ENCODE data around the gene ANKRD11.
"Not testable (repeated sequence)": the region's sequence is repeated elsewhere in the genome, so short reads cannot be mapped to it uniquely, and the experiment has no call there.

ANKRD11 gene

GRCh38 chr16:89257757-89258465 is 232.4 kb downstream of the ANKRD11 start:
- no peaks in the 10 kb centered on the region for H3K27me3 ChIP-seq (ENCODE audit: insufficient read depth, low read depth, severe bottlenecking)
- no peak overlapping the region for H3K27ac ChIP-seq
- H3K9me3 ChIP-seq (ENCODE audit: severe bottlenecking) = no peaks in the 10 kb centered on the region
- no peak for DNase-seq
- H3K36me3 ChIP-seq = no peaks in the 10 kb centered on the region
- no peak overlapping the region for H3K4me3 ChIP-seq (ENCODE audit: low read depth, low read length)
- TF ChIP-seq CTCF (IDR thresholded peaks at IDR 0.05; ENCODE audit: low read depth, low read length) = no peak

- H3K4me3 ChIP-seq (ENCODE audit: low read depth, low read length) = no peak overlapping the region
- H3K36me3 ChIP-seq = no peaks in the 10 kb centered on the region
- H3K9me3 ChIP-seq (ENCODE audit: severe bottlenecking) = no peaks in the 10 kb centered on the region
- H3K27me3 ChIP-seq (ENCODE audit: insufficient read depth, low read depth, severe bottlenecking) = no peaks in the 10 kb centered on the region
- no peak for DNase-seq
- TF ChIP-seq CTCF (IDR thresholded peaks at IDR 0.05; ENCODE audit: low read depth, low read length) = no peak
- H3K27ac ChIP-seq = no peak overlapping the region
Observed at GRCh38 chr16:89257281-89257731, 233.1 kb downstream of the ANKRD11 start.

GRCh38 chr16:89256651-89257254 is 233.6 kb downstream of the ANKRD11 start:
- no peak for TF ChIP-seq CTCF (IDR thresholded peaks at IDR 0.05; ENCODE audit: low read depth, low read length)
- no peaks in the 10 kb centered on the region for H3K9me3 ChIP-seq (ENCODE audit: severe bottlenecking)
- H3K36me3 ChIP-seq = no peaks in the 10 kb centered on the region
- H3K27ac ChIP-seq = no peak overlapping the region
- no peak overlapping the region for H3K4me3 ChIP-seq (ENCODE audit: low read depth, low read length)
- no peak for DNase-seq
- H3K27me3 ChIP-seq (ENCODE audit: insufficient read depth, low read depth, severe bottlenecking) = no peaks in the 10 kb centered on the region

- no peak for DNase-seq
- H3K27me3 ChIP-seq (ENCODE audit: insufficient read depth, low read depth, severe bottlenecking) = no peaks in the 10 kb centered on the region
- H3K27ac ChIP-seq = no peak overlapping the region
- TF ChIP-seq CTCF (IDR thresholded peaks at IDR 0.05; ENCODE audit: low read depth, low read length) = no peak
- H3K9me3 ChIP-seq (ENCODE audit: severe bottlenecking) = no peaks in the 10 kb centered on the region
- no peak overlapping the region for H3K4me3 ChIP-seq (ENCODE audit: low read depth, low read length)
- H3K36me3 ChIP-seq = no peaks in the 10 kb centered on the region
Observed at GRCh38 chr16:89253548-89254287, 236.6 kb downstream of the ANKRD11 start.

- H3K9me3 ChIP-seq (ENCODE audit: severe bottlenecking) = no peaks in the 10 kb centered on the region
- no peak for DNase-seq
- no peak overlapping the region for H3K27ac ChIP-seq
- no peak for TF ChIP-seq CTCF (IDR thresholded peaks at IDR 0.05; ENCODE audit: low read depth, low read length)
- no peak overlapping the region for H3K4me3 ChIP-seq (ENCODE audit: low read depth, low read length)
- H3K36me3 ChIP-seq = no peaks in the 10 kb centered on the region
- no peaks in the 10 kb centered on the region for H3K27me3 ChIP-seq (ENCODE audit: insufficient read depth, low read depth, severe bottlenecking)
Observed at GRCh38 chr16:89248196-89248982, 242.0 kb downstream of the ANKRD11 start.

- H3K9me3 ChIP-seq (ENCODE audit: severe bottlenecking); H3K36me3 ChIP-seq; H3K27ac ChIP-seq; H3K27me3 ChIP-seq (ENCODE audit: insufficient read depth, low read depth, severe bottlenecking); DNase-seq; H3K4me3 ChIP-seq (ENCODE audit: low read depth, low read length): not testable (repeated sequence)
Observed at GRCh38 chr16:89247734-89248075, 242.7 kb downstream of the ANKRD11 start.
